Uterus (tissue), 2 donors: ENCODE results near the gene NPFF.

ENCODE experiments used
- CTCF ChIP-seq, 4 experiments: fragments of 200-600 bp in 2 of 4; fragments of 450-650 bp in 2 of 4; sonication (generic) in 2 of 4; IDR thresholded peaks; one replicate each; pipeline ENCODE4 v1.5.1; 2016 to 2019; ENCODE audit warnings: antibody characterized with exemption in 4 of 4, mild to moderate bottlenecking in 2 of 4, moderate library complexity in 1 of 4
- POLR2A ChIP-seq, 2 donors: fragments of 450-650 bp; IDR thresholded peaks; one replicate each; pipeline ENCODE4 v1.6.1; 2016; ENCODE audit warnings: antibody characterized with exemption in 2 of 2, mild to moderate bottlenecking in 1 of 2, moderate library complexity in 1 of 2

- TF ChIP-seq CTCF (IDR thresholded peaks at IDR 0.05) (no peak), POLR2A (IDR thresholded peaks at IDR 0.05) (no peak)
Observed at GRCh38 chr12:53497461-53497860, 9.8 kb downstream of the NPFF start.
